Coronary artery (tissue), 2 donors: ENCODE measurements around the gene MYO5B.

Experiments used
- DNase-seq: peaks from one replicate; pipeline ENCODE4 v3.0.0-alpha.2; 2017; ENCODE audit warnings: low spot score
- H3K27ac ChIP-seq, 2 donors: fragments of 200-600 bp; sonication (generic); one replicate each; pipeline ENCODE4 v1.5.1; 2016 to 2019
- H3K4me3 ChIP-seq: fragments of 200-600 bp; sonication (generic); 2 replicates; pipeline ENCODE4 v1.5.1; 2016; ENCODE audit warnings: mild to moderate bottlenecking, moderate library complexity
- TF ChIP-seq, protein P1 (sequence below): fragments of 200-600 bp; sonication (generic); IDR thresholded peaks from one replicate; pipeline ENCODE4 v1.5.1; 2019; ENCODE audit warnings: antibody characterized with exemption

MYO5B gene

DNA sequence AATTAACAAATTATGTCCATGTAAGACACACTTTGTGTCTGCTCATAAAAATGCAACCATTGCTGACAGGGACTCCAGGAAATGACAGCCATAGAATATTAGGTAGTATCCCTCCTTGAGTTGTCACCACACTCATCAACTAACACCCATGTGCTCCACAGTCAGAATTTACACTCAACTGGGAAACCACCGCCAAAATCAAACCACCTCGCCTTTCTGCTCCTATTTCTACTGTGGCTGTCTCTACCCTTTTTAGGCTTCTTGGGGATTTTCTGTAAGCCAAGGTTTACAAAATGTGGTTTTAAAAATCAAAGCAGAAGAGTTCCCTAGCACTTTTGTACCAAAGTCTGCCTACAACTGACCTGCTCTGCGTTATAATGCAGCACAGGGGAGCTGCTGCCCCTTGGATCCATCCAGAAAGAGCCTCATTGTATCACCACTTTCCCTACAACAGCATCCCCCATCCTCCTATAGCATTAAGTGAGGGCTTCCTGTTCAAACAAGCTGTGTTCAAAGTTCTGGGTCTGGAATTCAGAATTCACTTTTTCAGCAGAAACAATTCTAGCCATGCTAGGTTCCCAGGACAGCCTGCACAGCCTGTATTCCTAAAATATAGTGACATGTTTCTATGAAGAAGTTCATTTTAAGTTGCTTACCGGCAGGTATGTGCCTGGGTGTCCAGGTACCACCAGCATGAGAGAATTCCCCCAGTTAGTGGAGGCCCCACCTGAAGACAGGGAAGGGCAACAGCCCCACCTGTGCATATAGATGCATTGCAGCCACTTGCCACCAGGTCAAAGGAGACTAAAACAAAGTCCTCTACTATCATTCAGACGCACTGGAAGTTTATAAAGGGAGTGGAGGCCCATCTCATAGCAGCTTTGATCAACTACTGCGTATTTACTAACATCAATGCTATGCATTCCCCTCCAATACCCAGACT, 104.3 kb downstream of the MYO5B start:
- DNase-seq, result no peak
- no peak overlapping the region for H3K4me3 ChIP-seq
- H3K27ac ChIP-seq, result no peak overlapping the region
- TF ChIP-seq, protein P1, sequence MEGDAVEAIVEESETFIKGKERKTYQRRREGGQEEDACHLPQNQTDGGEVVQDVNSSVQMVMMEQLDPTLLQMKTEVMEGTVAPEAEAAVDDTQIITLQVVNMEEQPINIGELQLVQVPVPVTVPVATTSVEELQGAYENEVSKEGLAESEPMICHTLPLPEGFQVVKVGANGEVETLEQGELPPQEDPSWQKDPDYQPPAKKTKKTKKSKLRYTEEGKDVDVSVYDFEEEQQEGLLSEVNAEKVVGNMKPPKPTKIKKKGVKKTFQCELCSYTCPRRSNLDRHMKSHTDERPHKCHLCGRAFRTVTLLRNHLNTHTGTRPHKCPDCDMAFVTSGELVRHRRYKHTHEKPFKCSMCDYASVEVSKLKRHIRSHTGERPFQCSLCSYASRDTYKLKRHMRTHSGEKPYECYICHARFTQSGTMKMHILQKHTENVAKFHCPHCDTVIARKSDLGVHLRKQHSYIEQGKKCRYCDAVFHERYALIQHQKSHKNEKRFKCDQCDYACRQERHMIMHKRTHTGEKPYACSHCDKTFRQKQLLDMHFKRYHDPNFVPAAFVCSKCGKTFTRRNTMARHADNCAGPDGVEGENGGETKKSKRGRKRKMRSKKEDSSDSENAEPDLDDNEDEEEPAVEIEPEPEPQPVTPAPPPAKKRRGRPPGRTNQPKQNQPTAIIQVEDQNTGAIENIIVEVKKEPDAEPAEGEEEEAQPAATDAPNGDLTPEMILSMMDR, result no peak

DNA sequence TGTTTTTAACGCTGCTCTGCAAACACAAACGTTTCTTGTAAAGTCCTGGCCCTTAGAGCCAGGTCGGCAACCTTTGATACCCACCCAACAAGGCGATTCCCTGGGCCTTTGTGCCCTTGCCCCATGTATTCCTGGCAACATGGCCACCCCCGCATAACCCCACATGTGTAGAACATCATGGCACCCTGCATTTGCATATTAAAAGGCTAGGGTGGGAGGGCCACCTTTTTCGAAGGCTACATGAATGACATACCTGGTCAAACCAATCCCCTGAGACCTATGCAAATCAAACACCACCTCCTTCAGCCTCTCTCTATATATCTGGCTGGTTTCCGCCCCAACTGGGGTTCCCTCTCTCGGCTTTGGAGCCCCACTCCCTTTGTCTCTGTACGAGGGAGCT, 105.2 kb downstream of the MYO5B start:
- TF ChIP-seq, protein P1, result no peak
- H3K4me3 ChIP-seq, result no peak overlapping the region
- no peak overlapping the region for H3K27ac ChIP-seq
- DNase-seq, result no peak

DNA sequence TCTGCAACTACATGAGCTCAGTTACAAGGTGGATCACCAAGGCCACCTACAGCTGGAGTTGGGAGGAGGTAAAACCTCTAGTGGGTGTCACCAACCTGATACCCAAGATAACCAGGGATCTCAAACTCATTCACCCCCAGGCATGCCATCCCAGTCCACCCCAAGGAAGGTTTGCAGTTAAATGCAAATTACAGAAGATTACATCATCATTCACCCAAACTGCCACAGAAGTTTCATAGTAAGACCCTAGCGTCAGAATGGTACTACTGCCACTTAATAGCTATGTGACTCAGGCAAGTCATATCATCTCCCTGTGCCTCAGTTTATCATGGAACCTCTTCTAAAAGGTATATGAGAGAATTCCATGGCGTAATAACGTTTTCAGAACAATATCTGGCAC, 111.2 kb downstream of the MYO5B start:
- Histone ChIP-seq H3K4me3 (no peak overlapping the region), H3K27ac (no peak overlapping the region)
- TF ChIP-seq, protein P1, result no peak
- DNase-seq, result no peak

DNA sequence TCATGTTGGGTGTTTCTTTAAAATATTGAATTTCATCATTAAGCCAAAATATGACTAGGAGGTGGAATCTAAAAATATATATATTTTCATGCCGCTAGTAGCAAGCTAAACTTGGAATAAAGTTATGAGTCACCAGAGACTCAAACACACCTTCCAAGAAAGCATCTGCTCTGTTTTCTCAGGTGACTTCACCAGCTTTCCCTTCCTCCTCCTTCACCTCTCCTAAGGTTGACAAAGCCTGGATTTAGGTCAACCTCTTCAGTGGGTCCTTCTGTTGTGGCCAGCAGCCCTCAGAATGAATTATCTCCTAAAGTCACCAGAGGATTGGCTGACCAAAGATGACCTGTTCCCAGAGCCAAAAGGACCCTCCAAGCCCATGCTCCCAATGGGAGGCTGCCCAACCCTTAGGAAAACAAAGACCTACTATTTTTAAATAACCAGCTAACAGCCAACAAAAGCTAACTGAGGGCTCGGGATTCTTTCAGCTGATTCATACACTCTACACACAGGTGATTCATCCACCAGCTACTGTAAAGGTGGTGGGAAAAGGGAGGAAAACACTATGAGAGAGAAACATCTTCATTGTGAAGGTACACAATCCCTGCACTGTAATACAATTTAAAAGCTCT, 113.9 kb downstream of the MYO5B start:
- DNase-seq, result no peak
- no peak overlapping the region for H3K4me3 ChIP-seq
- TF ChIP-seq, protein P1, result no peak

DNA sequence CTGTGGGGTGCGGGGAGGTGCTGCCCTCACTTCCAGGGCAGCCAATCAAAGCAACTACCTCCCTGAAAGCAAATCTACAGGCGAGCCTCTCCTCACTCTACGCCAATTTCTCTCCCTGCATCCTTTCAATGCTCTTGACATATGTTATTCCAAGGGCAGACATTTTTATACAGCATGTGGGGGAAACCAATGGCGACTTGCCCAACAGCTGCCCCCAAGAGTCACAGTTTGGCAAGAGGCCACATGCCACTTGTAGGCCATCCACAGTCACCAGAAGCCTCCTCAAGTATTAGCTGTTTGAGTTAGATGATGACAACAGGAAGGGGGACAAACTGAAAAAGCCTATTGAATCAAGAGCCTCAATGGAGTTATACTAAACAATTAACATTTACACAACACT, 114.6 kb downstream of the MYO5B start:
- Histone ChIP-seq H3K27ac (no peak overlapping the region), H3K4me3 (no peak overlapping the region)
- no peak for DNase-seq
- TF ChIP-seq, protein P1, result no peak

More for the DNA sequence above, 113.9 kb downstream of the MYO5B start:
- H3K27ac ChIP-seq, result no peak overlapping the region

DNA sequence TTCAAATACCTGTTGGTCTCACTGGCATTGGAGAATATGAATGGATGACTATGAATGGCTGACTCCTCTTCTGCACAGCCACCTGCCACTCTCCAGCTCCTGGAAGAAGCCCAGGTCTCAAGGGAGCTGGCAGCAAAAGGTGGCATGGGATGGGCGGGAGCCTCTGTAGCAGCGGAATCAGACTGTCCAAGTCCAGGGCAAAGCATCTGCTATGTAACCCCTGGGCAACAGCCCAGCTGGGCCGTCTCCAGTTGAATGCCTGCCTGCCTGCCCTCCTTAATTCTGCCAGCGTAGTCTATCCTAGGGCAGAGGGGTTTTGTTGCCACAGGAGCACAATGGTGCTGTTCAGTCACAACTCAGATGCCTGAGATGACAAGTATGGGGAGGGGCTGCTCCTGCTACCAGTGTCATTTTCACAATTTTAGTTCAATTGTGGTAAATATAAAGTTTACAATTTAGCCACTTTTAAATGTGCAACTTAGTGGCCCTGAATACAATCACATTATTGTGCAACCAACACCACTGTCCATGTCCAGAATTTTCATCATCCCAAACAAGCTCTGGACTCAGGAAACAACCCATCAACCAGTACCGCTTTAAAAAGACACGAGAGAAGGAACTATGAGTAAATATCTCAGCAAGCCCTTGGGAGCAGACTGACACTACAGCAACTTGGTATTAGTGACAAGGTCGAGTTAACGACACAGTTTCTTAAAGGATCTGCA, 115.2 kb downstream of the MYO5B start:
- no peak overlapping the region for H3K27ac ChIP-seq
- TF ChIP-seq, protein P1, result no peak
- no peak overlapping the region for H3K4me3 ChIP-seq
- DNase-seq, result no peak
